ENCODE measurements around the gene IFT122.

IFT122 gene

DNA sequence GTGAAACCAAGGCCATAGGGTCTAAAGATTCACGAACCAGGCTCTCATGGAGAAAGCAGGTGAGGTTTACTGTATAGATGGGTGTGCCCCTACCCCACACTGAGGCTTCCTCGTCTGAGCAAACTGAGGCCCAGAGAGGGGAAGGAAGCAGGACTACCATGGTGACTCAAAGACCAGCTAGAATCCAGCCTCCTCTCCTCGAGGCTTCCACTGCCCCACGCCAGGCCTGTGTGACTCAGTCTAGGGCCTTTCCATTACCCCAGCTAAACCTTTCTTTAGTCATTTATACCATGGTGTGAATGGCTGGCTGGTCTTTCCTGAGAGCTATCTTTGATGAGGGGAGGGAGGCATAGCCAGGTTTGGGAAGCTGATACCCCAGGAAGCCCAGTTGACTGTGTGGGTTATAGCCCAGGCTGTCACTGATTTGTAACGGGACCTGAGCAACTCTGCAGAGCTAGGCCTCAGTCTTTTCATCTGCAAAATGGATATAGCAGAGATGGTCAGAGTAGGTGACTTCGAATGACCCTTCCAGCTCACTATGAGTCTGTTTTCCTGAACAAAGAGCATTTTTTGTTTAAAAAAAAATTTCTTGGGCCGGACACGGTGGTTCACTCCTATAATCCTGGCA is 85.4 kb downstream of the IFT122 start:
- TF ChIP-seq, protein P1, sequence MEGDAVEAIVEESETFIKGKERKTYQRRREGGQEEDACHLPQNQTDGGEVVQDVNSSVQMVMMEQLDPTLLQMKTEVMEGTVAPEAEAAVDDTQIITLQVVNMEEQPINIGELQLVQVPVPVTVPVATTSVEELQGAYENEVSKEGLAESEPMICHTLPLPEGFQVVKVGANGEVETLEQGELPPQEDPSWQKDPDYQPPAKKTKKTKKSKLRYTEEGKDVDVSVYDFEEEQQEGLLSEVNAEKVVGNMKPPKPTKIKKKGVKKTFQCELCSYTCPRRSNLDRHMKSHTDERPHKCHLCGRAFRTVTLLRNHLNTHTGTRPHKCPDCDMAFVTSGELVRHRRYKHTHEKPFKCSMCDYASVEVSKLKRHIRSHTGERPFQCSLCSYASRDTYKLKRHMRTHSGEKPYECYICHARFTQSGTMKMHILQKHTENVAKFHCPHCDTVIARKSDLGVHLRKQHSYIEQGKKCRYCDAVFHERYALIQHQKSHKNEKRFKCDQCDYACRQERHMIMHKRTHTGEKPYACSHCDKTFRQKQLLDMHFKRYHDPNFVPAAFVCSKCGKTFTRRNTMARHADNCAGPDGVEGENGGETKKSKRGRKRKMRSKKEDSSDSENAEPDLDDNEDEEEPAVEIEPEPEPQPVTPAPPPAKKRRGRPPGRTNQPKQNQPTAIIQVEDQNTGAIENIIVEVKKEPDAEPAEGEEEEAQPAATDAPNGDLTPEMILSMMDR (IDR thresholded peaks at IDR 0.05; ENCODE audit: low read depth, low read length), result no peak
- no peak for DNase-seq (ENCODE audit: extremely low read depth, low read depth)

DNA sequence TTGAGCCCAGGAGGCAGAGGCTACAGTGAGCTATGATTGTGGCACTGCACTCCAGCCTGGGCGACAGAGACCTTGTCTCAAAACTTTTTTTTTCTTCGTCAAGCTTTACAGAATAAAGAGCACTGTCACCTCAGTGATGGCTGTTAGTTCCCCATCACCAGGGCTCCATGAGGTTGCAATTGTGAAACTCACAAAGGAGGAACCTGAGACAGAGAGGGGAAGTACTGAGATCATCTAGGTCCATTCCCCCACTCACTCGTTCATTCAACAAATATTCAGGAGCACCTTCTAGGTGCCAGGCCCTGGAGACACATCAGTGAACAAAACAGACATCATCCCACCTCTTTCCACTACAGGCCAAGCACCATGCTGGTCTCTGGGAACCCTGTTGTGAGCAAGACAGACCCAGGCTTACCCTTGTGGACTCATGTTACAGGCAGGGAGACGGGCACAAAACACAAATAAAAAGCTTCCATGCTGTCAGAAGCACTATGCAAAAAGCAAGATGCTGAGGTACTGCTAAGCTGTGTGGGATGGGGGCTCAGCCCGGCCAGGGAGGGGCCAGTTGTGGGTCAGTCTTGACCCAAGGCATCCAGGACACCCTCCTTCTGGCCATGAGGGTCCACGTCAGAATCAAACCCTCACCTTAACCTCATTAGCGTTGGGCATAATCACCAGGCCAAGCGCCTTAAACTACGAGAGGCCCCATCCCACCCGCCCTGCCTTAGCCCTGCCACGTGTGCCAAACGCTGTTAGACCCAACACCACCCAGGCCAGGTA is 86.3 kb downstream of the IFT122 start:
- TF ChIP-seq, protein P1 (IDR thresholded peaks at IDR 0.05; ENCODE audit: low read depth, low read length), result no peak
- DNase-seq (ENCODE audit: extremely low read depth, low read depth), result no peak

DNA sequence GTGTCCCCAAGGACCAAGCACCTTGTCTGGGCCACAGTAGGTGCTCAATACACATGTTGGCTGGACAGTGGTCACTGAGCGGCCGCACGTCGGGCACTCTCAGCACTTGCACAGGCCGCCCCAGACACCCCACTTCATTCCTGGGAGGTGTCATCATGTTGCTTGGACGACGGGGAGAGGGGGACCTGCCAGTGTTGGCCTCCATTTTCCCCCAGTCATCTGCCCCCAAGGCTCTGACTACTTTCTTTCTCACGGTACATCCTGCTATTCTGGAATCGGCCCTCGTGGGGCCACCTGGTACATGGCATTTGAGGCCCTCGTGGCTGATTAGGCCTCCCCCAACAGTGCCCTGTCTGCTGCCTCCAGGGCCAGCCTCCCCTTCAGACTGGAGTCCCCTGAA is 87.2 kb downstream of the IFT122 start:
- DNase-seq (ENCODE audit: extremely low read depth, low read depth), result no peak
- TF ChIP-seq, protein P1 (IDR thresholded peaks at IDR 0.05; ENCODE audit: low read depth, low read length), result no peak

DNA sequence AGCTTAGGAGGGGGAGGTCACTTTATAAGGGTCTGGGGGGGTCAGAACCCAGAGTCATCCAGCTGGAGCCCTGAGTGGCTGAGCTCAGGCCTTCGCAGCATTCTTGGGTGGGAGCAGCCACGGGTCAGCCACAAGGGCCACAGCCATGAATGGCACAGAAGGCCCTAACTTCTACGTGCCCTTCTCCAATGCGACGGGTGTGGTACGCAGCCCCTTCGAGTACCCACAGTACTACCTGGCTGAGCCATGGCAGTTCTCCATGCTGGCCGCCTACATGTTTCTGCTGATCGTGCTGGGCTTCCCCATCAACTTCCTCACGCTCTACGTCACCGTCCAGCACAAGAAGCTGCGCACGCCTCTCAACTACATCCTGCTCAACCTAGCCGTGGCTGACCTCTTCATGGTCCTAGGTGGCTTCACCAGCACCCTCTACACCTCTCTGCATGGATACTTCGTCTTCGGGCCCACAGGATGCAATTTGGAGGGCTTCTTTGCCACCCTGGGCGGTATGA is 88.6 kb downstream of the IFT122 start, which contains the start of gene RHO:
TSS of gene RHO (plus strand) at position 51 of the 512 bp plus-strand sequence. CDS start at position 146, 95 bp downstream.
- no peak for DNase-seq (ENCODE audit: extremely low read depth, low read depth)
- TF ChIP-seq, protein P1 (IDR thresholded peaks at IDR 0.05; ENCODE audit: low read depth, low read length), result no peak

DNA sequence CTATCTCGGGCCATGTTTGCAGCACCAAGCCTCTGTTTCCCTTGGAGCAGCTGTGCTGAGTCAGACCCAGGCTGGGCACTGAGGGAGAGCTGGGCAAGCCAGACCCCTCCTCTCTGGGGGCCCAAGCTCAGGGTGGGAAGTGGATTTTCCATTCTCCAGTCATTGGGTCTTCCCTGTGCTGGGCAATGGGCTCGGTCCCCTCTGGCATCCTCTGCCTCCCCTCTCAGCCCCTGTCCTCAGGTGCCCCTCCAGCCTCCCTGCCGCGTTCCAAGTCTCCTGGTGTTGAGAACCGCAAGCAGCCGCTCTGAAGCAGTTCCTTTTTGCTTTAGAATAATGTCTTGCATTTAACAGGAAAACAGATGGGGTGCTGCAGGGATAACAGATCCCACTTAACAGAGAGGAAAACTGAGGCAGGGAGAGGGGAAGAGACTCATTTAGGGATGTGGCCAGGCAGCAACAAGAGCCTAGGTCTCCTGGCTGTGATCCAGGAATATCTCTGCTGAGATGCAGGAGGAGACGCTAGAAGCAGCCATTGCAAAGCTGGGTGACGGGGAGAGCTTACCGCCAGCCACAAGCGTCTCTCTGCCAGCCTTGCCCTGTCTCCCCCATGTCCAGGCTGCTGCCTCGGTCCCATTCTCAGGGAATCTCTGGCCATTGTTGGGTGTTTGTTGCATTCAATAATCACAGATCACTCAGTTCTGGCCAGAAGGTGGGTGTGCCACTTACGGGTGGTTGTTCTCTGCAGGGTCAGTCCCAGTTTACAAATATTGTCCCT is 89.6 kb downstream of the IFT122 start:
- TF ChIP-seq, protein P1 (IDR thresholded peaks at IDR 0.05; ENCODE audit: low read depth, low read length), result no peak
- no peak for DNase-seq (ENCODE audit: extremely low read depth, low read depth)

DNA sequence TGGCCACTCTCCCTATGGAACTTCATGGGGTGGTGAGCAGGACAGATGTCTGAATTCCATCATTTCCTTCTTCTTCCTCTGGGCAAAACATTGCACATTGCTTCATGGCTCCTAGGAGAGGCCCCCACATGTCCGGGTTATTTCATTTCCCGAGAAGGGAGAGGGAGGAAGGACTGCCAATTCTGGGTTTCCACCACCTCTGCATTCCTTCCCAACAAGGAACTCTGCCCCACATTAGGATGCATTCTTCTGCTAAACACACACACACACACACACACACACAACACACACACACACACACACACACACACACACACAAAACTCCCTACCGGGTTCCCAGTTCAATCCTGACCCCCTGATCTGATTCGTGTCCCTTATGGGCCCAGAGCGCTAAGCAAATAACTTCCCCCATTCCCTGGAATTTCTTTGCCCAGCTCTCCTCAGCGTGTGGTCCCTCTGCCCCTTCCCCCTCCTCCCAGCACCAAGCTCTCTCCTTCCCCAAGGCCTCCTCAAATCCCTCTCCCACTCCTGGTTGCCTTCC is 90.3 kb downstream of the IFT122 start:
- DNase-seq (ENCODE audit: extremely low read depth, low read depth), result peak; percentile 20
- TF ChIP-seq, protein P1 (IDR thresholded peaks at IDR 0.05; ENCODE audit: low read depth, low read length), result no peak

Data from AG09319 (cell line).